NCI-H1930 (cell line): ENCODE results near the gene SON.
"Not testable (repeated sequence)": the region's sequence is repeated elsewhere in the genome, so short reads cannot be mapped to it uniquely, and the experiment has no call there.

Experiments used
- DNase-seq, 2 experiments: peaks; one replicate each; lab custom pipeline; 2025; lab: John Stamatoyannopoulos, UW

Gene SON

GRCh38 chr21:33546086-33546485, 3.2 kb downstream of the SON start:
- no peak for DNase-seq

GRCh38 chr21:33549848-33550771, 7.3 kb downstream of the SON start:
- no peak for DNase-seq

- DNase-seq = no peak
Observed at GRCh38 chr21:33550772-33551660, 8.2 kb downstream of the SON start.

DNA sequence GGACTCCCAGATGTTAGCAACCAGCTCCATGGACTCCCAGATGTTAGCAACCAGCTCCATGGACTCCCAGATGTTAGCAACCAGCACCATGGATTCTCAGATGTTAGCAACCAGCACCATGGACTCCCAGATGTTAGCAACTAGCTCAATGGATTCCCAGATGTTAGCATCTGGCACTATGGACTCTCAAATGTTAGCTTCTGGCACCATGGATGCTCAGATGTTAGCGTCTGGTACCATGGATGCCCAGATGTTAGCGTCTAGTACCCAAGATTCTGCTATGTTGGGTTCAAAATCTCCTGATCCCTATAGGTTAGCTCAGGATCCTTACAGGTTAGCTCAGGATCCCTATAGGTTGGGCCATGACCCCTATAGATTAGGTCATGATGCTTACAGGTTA, 8.8 kb downstream of the SON start:
- no peak for DNase-seq

- no peak for DNase-seq
Observed at GRCh38 chr21:33552093-33552998, 9.5 kb downstream of the SON start.

DNA sequence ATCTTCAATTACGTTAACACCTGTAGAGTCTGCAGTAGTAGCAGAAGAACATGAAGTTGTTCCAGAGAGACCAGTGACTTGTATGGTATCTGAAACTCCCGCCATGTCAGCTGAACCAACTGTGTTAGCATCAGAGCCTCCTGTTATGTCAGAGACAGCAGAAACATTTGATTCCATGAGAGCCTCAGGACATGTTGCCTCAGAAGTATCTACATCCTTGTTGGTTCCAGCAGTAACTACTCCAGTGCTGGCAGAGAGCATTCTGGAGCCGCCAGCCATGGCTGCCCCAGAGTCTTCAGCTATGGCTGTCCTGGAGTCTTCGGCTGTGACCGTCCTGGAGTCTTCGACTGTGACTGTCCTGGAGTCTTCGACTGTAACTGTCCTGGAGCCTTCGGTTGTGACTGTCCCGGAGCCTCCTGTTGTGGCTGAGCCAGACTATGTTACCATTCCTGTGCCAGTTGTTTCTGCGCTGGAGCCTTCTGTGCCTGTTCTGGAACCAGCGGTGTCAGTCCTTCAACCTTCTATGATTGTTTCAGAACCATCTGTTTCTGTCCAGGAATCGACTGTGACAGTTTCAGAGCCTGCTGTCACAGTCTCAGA, 10.3 kb downstream of the SON start:
- no peak for DNase-seq

DNA sequence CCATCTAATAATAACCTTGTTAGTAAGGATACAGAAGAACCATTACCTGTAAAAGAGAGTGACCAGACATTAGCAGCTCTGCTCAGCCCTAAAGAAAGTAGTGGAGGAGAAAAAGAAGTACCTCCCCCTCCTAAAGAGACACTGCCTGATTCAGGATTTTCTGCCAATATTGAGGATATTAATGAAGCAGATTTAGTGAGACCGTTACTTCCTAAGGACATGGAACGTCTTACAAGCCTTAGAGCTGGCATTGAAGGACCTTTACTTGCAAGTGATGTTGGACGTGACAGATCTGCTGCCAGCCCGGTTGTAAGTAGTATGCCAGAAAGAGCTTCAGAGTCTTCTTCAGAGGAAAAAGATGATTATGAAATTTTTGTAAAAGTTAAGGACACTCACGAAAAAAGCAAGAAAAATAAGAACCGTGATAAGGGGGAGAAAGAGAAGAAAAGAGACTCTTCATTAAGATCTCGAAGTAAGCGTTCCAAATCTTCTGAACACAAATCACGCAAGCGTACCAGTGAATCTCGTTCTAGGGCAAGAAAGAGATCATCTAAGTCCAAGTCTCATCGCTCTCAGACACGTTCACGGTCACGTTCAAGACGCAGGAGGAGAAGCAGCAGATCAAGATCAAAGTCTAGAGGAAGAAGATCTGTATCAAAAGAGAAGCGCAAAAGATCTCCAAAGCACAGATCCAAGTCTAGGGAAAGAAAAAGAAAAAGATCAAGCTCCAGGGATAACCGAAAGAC, 11.6 kb downstream of the SON start:
- DNase-seq = no peak

GRCh38 chr21:33554982-33555344, 12.1 kb downstream of the SON start:
- no peak for DNase-seq

DNA sequence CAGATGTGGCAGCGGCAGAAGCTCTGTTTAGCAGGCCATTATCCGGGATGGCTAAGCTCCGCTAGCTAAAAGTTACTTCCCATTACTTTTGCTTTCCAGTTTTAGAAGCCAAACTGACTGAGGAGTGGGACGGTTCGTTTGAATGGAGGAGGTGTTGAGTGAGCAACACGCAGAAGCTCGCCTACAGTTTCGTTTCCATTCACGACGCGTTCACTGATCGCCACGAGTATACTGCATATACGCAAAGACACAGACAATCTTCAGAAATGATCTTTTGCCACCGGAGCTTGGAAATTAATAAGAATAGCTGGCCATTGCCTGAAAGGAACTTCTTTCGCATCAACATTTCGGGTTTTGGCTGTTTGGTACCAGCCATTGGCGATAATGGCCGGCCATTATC, 14.6 kb downstream of the SON start:
- DNase-seq = no peak

DNA sequence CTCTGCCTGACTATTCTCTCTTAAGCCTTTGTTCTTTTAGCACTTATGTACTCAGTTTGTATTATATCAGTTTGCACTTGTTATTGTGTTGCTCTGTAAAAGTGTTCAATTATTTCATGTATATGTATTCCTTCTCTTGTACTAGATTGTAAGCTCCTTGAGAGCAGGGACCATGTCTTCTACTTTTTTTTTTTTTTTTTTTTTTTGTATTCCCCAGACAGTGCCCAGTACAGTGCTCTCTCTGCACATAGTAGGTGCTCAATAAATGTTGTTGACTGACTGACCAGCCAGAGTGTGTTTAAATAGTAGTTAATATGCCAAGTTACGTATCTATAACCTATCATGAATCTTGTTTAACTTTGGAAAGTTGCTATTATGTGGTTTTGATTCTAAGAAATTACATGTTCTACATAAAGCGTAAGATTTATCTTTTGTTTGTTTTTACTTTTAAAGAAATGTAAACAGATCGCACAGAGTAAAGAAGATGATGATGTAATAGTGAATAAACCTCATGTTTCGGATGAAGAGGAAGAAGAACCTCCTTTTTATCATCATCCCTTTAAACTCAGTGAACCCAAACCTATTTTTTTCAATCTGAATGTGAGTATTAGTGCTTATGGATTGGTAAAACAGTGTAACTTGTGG, 16.1 kb downstream of the SON start:
- no peak for DNase-seq

DNA sequence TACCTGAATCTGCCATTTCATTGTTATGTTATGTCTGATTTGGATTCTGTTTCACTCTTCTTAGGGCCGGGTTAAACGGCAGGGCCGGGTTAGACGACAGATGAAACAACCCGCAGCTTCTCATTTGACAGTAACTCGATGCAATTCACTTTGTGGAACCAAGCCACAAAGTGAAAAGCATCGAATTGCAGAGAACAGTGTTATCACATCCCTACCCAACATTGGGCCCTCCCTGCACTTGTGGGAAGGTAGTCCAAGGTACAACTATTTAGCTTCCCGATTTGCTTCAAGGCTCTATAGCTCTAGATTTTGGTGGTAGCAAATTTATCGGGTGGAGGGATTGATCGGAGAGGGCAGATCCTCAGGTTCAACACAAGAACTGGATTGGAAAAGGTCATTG, 17.0 kb downstream of the SON start:
- DNase-seq = no peak

DNA sequence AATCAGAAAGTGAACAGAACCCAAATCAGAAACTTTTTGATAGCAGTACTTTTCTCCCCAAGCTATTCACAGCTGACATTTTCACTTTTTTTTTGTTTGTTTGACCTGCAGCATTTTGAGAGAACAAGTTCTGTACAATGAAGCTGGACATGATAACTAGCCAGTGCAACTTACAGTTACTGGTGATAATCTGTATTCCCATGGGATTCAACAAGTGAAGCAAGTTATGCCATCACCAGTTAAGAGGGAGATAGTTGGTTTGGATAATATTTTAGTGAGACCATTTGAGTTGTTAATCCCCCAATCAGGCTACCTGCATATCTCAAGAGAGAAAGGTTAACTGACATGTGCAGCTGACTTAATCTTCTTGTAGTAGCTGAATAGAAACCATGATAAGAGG, 18.1 kb downstream of the SON start:
- DNase-seq = no peak

DNA sequence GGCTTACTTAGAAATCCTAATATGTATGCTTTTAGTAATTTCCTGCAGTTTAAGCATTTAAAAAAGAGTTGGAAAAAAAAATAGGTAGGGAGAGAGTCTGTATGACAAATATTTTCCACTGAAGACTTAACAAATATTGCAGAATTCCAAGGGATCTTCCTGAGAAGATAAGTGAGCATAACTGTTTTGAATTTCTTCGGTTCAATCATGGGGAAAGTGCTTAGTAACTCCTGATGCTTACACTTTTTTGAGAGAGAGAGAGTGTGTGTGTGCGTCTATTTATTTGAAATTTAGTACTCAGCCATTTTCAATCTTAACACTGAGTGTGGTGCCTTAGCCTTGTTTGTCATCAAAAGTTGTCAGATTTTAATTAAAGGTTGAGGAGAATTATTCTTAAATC, 18.5 kb downstream of the SON start:
- no peak for DNase-seq

- no peak for DNase-seq
Observed at GRCh38 chr21:33562389-33562788, 19.6 kb downstream of the SON start.

DNA sequence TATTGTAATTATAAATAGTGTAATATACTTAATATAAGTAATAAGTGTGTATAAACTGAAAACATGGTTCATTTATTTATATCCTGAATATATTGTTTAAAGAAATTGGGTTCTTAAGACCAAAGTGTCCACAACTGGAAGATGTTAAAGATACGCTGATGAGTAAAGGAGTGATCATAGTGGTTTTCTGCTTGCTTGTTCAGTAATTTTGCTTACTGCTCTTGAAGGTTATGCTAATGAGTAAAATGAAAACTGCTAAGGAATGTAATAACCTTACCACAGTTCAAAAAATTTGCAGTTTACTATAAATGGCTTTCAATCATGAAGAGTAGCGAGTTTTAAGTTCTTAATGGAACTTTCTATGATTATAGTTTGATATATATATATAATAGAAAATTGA, 23.7 kb downstream of the SON start:
- DNase-seq = no peak

GRCh38 chr21:33567914-33568313, 25.1 kb downstream of the SON start:
- no peak for DNase-seq

DNA sequence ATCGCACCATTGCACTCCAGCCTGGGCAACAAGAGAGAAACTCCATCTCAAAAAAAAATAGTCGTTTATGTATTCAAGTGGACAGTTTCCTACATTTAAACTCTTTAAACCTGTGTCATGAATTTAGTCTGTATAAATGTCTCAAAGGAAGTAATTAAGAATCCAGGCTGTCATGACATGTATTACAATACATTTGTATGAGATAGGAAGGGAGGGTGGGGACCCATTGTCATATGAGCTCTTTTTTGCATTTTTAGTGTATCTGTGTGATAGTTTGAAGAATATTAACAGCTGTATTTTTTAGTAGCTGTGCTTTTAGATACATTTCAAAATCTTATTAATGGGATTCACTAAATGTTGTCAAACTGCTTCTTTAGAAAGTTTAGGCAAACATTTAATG, 25.6 kb downstream of the SON start:
- no peak for DNase-seq

- DNase-seq = no peak
Observed at GRCh38 chr21:33569991-33570390, 27.2 kb downstream of the SON start.

- no peak for DNase-seq
Observed at GRCh38 chr21:33572350-33572749, 29.5 kb downstream of the SON start.

GRCh38 chr21:33576741-33577141, 33.9 kb downstream of the SON start:
- not testable (repeated sequence) for DNase-seq
